NCI-H2081 treated with DMSO at 0.1 percent for 48 hours (cell line): ENCODE data around the gene CPLX1.
"Not testable (repeated sequence)": the region's sequence is repeated elsewhere in the genome, so short reads cannot be mapped to it uniquely, and the experiment has no call there.

ENCODE experiments used
- DNase-seq: peaks from one replicate; lab custom pipeline; 2025; lab: John Stamatoyannopoulos, UW

The CPLX1 gene

GRCh38 chr4:754221-755120, 71.5 kb downstream of the CPLX1 start:
- DNase-seq, result no peak

- not testable (repeated sequence) for DNase-seq
Measured at GRCh38 chr4:753186-753585, 72.7 kb downstream of the CPLX1 start.

- no peak for DNase-seq
Measured at GRCh38 chr4:752196-752861, 73.6 kb downstream of the CPLX1 start.

- DNase-seq, result no peak
Measured at GRCh38 chr4:751676-752075, 74.3 kb downstream of the CPLX1 start.

- DNase-seq, result no peak
Measured at GRCh38 chr4:749698-750666, 75.9 kb downstream of the CPLX1 start.

- DNase-seq, result no peak
Measured at GRCh38 chr4:748461-748860, 77.5 kb downstream of the CPLX1 start.

- DNase-seq, result no peak
Measured at GRCh38 chr4:747546-748170, 78.3 kb downstream of the CPLX1 start.

GRCh38 chr4:744212-744841, 81.6 kb downstream of the CPLX1 start:
- DNase-seq, result no peak

- no peak for DNase-seq
Measured at GRCh38 chr4:743463-744211, 82.3 kb downstream of the CPLX1 start.

GRCh38 chr4:742742-743311, 83.1 kb downstream of the CPLX1 start:
- no peak for DNase-seq

- no peak for DNase-seq
Measured at GRCh38 chr4:742096-742741, 83.7 kb downstream of the CPLX1 start.

GRCh38 chr4:740656-741282, 85.2 kb downstream of the CPLX1 start:
- no peak for DNase-seq

- no peak for DNase-seq
Measured at GRCh38 chr4:740011-740410, 85.9 kb downstream of the CPLX1 start.

GRCh38 chr4:739569-739968, 86.4 kb downstream of the CPLX1 start:
- no peak for DNase-seq

GRCh38 chr4:738781-739280, 87.1 kb downstream of the CPLX1 start:
- no peak for DNase-seq

- DNase-seq, result not testable (repeated sequence)
Measured at GRCh38 chr4:736561-736960, 89.4 kb downstream of the CPLX1 start.

GRCh38 chr4:735583-735982, 90.3 kb downstream of the CPLX1 start:
- DNase-seq, result no peak
